Skin of body (tissue), 2 donors: ENCODE data around the gene PTN. TPM values are rescaled to one million over a fixed set of nuclear protein-coding genes. Genes with fewer than 3 reads are reported as not detected.
A peak's percentile ranks its signal among the peaks of the same experiment; 100 is the strongest.

ENCODE experiments used
- small RNA-seq: library from RNA; depleted of rRNA; stranded (forward); fragments of <200 nt; gene quantifications from one replicate; pipeline ENCODE3, GENCODE V24; 2014; ENCODE audit warnings: low replicate concordance
- total RNA-seq: library from RNA; depleted of rRNA; stranded (reverse); fragments of >200 nt; gene quantifications from one replicate; pipeline ENCODE4 v1.2.3, GENCODE V29; 2014

Gene PTN
- total RNA-seq, 1 donor from 2014 or later, result 20.8 TPM

Small RNAs within 50 kb of the gene (small RNA-seq; reads per million reads assigned to genes)
- gene RF00136, result 0.57 reads per million, percentile 66 among the genes with 10 or more reads in this experiment
